RWPE1 (cell line): ENCODE measurements around the gene MMP25.
A peak's percentile ranks its signal among the peaks of the same experiment; 100 is the strongest.

Experiments
- CTCF ChIA-PET: fragments of 350-600 bp; sonication (Branson Sonifier 250); formaldehyde crosslinking; extraction: SDS; loops from one replicate; lab custom pipeline; 2021; lab: Yijun Ruan, JAX
- POLR2A ChIA-PET: fragments of 400-600 bp; formaldehyde crosslinking; extraction: SDS; loops from one replicate; lab custom pipeline; 2020; ENCODE audit warnings: antibody characterized with exemption; ENCODE audit not compliant: low non-redundant PET; lab: Yijun Ruan, JAX
- DNase-seq: peaks from one replicate; pipeline ENCODE4 v3.0.0; 2012; ENCODE audit warnings: low spot score
- H3K27ac ChIP-seq: fragments of 450-650 bp; 2 replicates; pipeline ENCODE4 v1.5.1; 2017
- TF ChIP-seq, protein P1 (sequence below): fragments of 450-650 bp; conservative IDR thresholded peaks from 2 replicates; pipeline ENCODE4 v1.5.1; 2017; ENCODE audit warnings: low read depth, mild to moderate bottlenecking

Gene MMP25

DNA sequence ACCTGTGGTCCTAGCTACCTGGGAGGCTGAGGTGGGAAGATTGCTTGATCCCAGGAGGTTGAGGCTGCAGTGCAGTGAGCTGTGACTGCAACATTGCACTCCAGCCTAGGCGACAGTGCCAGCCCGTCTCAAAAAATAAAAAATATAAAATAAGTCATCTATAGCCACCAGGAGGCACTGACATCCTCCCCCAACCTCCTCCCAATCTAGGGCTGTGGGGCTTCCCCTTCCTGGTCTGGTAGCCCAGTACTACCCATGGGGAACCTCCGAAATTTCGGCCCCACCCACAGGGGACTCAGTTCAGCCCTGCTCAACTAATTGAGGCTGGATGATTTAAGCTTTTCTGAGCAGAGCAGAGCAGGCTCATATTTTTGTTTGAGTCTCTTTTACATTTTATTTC is 49.5 kb downstream of the MMP25 start:
- DNase-seq = no peak
- no peak overlapping the region for H3K27ac ChIP-seq
- ChIA-PET CTCF (interaction anchor here (0.6 to 1.4 kb wide), 3 partner anchors 8 to 400 kb away, joined by 3 to 6 read pairs (median 3); no protein-coding TSS in a partner anchor), POLR2A (interaction anchor here (0.7 kb wide), 1 partner anchor 48 kb away, joined by 9 read pairs; no protein-coding TSS in a partner anchor)
- TF ChIP-seq, protein P1, sequence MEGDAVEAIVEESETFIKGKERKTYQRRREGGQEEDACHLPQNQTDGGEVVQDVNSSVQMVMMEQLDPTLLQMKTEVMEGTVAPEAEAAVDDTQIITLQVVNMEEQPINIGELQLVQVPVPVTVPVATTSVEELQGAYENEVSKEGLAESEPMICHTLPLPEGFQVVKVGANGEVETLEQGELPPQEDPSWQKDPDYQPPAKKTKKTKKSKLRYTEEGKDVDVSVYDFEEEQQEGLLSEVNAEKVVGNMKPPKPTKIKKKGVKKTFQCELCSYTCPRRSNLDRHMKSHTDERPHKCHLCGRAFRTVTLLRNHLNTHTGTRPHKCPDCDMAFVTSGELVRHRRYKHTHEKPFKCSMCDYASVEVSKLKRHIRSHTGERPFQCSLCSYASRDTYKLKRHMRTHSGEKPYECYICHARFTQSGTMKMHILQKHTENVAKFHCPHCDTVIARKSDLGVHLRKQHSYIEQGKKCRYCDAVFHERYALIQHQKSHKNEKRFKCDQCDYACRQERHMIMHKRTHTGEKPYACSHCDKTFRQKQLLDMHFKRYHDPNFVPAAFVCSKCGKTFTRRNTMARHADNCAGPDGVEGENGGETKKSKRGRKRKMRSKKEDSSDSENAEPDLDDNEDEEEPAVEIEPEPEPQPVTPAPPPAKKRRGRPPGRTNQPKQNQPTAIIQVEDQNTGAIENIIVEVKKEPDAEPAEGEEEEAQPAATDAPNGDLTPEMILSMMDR = no peak

DNA sequence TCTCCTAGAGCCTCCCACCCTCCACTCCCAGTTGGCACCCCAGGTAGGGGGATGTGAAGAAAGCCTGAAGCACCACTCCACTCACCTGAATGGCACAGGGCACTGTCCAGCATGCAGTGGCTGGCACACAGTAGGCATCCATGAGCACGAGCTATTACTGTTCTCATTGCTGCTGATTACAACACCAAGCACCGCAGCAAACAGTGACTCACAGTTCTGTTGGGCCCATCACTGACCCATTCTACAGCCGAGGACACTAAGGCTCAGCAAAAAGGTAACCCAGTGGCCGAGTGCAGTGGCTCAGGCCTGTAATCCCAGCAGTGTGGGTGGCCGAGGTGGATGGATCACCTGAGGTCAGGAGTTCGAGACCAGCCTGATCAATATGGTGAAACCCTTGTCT is 50.0 kb downstream of the MMP25 start:
- CTCF ChIA-PET = interaction anchor here (0.5 to 1.4 kb wide), 4 partner anchors 9 to 400 kb away, joined by 3 to 6 read pairs (median 3); no protein-coding TSS in a partner anchor
- POLR2A ChIA-PET = no interaction called here
- TF ChIP-seq, protein P1 = no peak
- no peak overlapping the region for H3K27ac ChIP-seq
- DNase-seq = no peak

DNA sequence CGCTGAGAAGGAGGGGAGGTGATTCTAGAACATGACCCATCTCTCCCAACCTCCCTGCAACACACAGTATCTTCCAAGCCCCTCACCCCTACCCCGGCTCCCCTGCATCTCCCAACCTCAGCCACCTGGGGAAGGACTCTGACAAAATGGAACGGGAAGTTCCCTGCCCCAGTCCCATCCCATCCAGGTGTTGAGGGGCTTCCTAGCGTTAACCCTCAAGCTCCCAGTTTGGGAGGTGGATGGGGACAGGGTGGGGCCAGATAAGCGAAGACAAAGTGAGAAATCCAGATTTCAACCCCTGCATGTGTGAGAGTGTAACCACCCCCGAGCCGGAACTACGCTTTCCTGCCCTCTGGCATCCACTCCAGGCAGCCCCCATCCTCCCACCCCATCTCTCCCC is 50.9 kb downstream of the MMP25 start:
- ChIA-PET CTCF (interaction anchor here (0.5 to 0.7 kb wide), 2 partner anchors 31 to 34 kb away, joined by 3 read pairs; no protein-coding TSS in a partner anchor), POLR2A (no interaction called here)
- TF ChIP-seq, protein P1 = no peak
- DNase-seq = no peak
- H3K27ac ChIP-seq = no peak overlapping the region

DNA sequence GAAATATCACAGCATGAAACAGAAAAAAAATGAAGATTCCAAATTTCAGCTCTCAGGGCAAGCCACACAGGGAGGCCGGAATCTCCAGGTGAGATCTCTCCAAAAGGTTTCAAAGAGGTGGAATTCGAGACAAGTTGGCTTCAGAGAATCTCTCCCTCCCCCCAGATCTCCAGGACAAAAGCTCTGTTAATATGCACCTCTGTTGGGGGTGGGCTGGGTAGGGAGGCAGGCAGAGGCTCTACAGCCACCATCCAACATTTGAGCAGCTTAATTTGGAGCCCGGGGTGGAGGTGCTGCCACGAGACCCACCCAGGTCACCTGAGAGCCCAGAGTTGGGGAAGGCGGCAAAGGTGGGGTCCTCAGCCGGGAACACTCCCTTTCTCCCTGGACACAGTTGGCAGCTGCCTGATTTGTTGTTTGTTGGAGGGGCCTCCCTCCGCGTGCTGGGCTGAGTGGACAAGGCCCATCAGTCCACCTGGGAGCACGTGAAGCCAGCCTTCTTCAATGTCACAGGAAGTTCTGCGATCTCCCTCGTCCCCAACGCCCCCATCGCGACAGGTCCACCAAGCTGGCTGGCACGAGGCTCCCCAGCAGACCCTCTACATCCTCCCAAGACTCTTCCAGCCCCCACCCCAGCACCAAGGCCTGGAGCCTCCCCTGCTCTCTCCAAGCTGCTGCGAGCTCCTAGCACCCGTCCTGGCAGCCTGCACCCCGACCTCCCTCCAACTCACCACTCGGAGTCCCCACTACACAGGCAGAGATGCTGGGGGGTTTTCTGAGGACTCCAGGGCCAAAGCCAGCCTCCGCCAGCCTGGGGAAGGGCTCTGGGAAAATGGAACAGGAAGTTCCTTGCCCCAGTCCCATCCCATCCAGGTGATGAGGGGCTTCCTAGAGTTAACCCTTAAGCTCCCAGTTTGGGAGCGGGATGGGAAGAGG is 52.4 kb downstream of the MMP25 start, which contains the start of gene ZSCAN10:
ZSCAN10 (minus strand) TSS at position 836 of the 936 bp plus-strand sequence. CDS start 6,357 bp downstream, outside the sequence.
- TF ChIP-seq, protein P1 = no peak
- no peak for DNase-seq
- peak within 1 kb of the TSS; percentile 62 for H3K27ac ChIP-seq
- CTCF ChIA-PET = interaction anchor here (0.6 to 1.6 kb wide), 4 partner anchors 40 to 67 kb away, joined by 3 to 4 read pairs (median 4); no protein-coding TSS in a partner anchor
- POLR2A ChIA-PET = no interaction called here

DNA sequence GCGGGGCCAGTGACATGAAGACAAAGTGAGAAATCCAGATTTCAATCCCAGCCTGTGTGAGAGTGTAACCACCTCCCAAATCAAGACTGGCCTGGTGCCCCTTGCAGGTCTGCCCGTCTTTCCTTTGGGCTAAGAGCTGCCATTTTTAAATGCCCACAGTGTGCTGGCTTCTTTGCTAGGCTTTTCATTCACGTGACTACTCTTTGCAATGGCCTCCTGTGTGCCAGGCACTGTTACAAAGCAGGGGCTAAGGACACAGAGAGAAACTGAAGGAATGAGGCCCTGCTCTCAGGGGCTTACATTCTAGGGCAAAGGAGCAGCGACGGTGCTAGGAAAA is 53.0 kb downstream of the MMP25 start:
- TF ChIP-seq, protein P1 = no peak
- ChIA-PET CTCF (interaction anchor here (0.6 to 1.6 kb wide), 3 partner anchors 40 to 696 kb away, joined by 3 to 4 read pairs (median 4); no protein-coding TSS in a partner anchor), POLR2A (no interaction called here)
- DNase-seq = no peak
- H3K27ac ChIP-seq = peak overlapping the region; percentile 62

DNA sequence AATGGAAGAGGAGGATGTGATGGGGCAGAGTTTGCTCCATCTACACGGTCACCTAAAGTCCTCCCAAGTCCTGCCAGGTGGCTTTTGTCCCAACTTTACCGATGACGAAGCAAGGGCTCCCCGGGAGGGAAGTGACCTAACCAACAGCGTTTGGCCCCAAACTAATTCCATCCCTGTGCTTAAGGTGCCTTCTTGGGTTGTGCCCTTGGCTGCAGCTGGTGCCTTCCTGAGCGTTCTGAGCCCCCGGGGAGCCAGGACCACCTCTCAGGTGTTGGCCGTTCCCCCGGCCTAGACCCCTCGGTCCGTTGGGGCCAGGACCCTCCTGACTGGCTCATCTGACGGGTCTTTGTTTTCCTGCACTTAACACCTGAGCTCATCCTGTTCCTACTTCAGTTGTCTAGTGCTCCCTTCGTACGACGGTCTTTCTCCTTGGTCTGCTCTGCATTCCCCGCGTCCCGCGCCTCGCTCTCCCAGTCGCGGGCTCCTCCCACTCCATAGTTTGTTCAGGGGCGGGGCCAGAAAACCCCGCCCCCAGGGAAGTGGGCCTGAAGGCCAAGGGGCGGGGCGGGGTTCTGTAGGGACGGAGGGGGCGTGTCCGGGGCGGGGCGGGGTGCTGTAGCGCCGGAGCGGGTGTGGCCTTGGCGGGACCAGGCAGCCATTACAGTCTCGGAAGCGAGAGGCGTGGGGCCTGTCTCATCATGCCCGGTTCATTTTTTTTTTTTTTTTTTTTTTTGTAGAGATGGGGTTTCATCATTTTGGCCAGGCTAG is 53.6 kb downstream of the MMP25 start:
- H3K27ac ChIP-seq = peak overlapping the region; percentile 62
- DNase-seq = peak; percentile 96
- CTCF ChIA-PET = interaction anchor here (0.6 to 1.6 kb wide), 4 partner anchors 21 to 697 kb away, joined by 3 to 6 read pairs (median 4); no protein-coding TSS in a partner anchor
- POLR2A ChIA-PET = no interaction called here
- TF ChIP-seq, protein P1 = no peak
